NB4 (cell line): Measurements from ENCODE around the gene SMOC2.

Experiments
- POLR2A ChIP-seq: IDR thresholded peaks from 2 replicates; pipeline ENCODE4 v1.6.1; 2011; ENCODE audit warnings: mild to moderate bottlenecking; ENCODE audit not compliant: insufficient read length; ENCODE audit errors: extremely low read depth
- TF ChIP-seq, protein P1 (sequence below): IDR thresholded peaks from one replicate; pipeline ENCODE4 v1.5.1; 2012; ENCODE audit warnings: low read depth, low read length

DNA sequence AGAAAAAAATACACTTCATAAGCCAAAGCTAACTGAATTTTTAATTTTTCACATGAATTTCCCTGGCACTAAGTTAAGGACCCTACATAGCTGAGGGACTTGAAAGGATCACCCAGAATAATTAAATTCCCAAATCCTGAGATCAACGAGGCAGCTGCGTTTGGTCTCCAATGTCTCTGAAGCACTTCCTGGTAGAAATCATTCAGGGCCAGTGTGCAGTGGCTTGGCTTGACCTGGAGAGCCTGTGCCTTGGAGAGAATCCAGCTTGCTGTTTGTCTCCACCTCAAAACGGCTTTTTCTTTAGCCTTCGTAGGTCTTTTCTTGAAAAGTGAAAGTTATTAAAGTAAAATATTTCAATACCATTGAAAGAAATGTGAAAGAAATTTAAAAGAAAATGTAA, 92.4 kb downstream of the SMOC2 start:
- TF ChIP-seq, protein P1, sequence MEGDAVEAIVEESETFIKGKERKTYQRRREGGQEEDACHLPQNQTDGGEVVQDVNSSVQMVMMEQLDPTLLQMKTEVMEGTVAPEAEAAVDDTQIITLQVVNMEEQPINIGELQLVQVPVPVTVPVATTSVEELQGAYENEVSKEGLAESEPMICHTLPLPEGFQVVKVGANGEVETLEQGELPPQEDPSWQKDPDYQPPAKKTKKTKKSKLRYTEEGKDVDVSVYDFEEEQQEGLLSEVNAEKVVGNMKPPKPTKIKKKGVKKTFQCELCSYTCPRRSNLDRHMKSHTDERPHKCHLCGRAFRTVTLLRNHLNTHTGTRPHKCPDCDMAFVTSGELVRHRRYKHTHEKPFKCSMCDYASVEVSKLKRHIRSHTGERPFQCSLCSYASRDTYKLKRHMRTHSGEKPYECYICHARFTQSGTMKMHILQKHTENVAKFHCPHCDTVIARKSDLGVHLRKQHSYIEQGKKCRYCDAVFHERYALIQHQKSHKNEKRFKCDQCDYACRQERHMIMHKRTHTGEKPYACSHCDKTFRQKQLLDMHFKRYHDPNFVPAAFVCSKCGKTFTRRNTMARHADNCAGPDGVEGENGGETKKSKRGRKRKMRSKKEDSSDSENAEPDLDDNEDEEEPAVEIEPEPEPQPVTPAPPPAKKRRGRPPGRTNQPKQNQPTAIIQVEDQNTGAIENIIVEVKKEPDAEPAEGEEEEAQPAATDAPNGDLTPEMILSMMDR, result no peak
- no peak for TF ChIP-seq POLR2A
